ENCODE results near the gene STK11IP. TPM values are rescaled to one million over a fixed set of nuclear protein-coding genes. Genes with fewer than 3 reads are reported as not detected.
A peak's percentile ranks its signal among the peaks of the same experiment; 100 is the strongest.

STK11IP gene
- total and polyA plus RNA-seq, 9 of the 15 experiments (the other 6 are each of a cell fraction or from before 2014, with no cell fraction given), result 0.52 to 21.7 (median 5.6) TPM

GRCh38 chr2:219571311-219572236, 26.1 kb upstream of the STK11IP start, which contains the start of gene OBSL1 (continued):
- TF ChIP-seq ZHX1 (conservative IDR thresholded peaks at IDR 0.05; ENCODE audit: low read length) (no peak), THAP12 (CRISPR knock-in tag; IDR thresholded peaks at IDR 0.05) (no peak), ZNF766 (CRISPR knock-in tag; conservative IDR thresholded peaks at IDR 0.05) (no peak), IFI16 (CRISPR knock-in tag; IDR thresholded peaks at IDR 0.05) (no peak), SMARCA4 (IDR thresholded peaks at IDR 0.05) (peak; percentile 93), NRF1 (conservative IDR thresholded peaks at IDR 0.05 in 1 of 2, IDR thresholded peaks at IDR 0.05 in 1 of 2) (peak; percentile 12 to 30; a peak in 1 of 4 replicates), ELF1 (tag; IDR thresholded peaks at IDR 0.05) (no peak), SOX6 (IDR thresholded peaks at IDR 0.05) (peak; percentile 70), SPI1 (IDR thresholded peaks at IDR 0.05; ENCODE audit: borderline replicate concordance, low read depth, low read length) (no peak), NCOA2 (IDR thresholded peaks at IDR 0.05; ENCODE audit: partially characterized antibody in 2 of 2) (no peak), SRSF1 (IDR thresholded peaks at IDR 0.05; ENCODE audit: low read depth, low read length) (no peak), ARID3A (IDR thresholded peaks at IDR 0.05; ENCODE audit: borderline replicate concordance, low read depth, low read length) (no peak), STAT5A (IDR thresholded peaks at IDR 0.05; ENCODE audit: borderline replicate concordance, low read length) (peak; percentile 58; the same call in 1 of the 2 replicates), RB1 (IDR thresholded peaks at IDR 0.05; ENCODE audit: low read depth) (no peak), FUS (optimal IDR thresholded peaks at IDR 0.05; ENCODE audit: low read depth, low read length) (no peak), PYGO2 (tag; IDR thresholded peaks at IDR 0.05) (no peak), GTF3C2 (IDR thresholded peaks at IDR 0.05; ENCODE audit: borderline replicate concordance, extremely low read depth, insufficient read length) (no peak), EP300 (IDR thresholded peaks at IDR 0.05; ENCODE audit: low read length) (peak; percentile 83)

All from K562 (cell line).